RKO (cell line): ENCODE data around the gene NDUFAF8.

ENCODE experiments used
- DNase-seq: peaks from one replicate; pipeline ENCODE4 v3.0.0-alpha.2; 2016; ENCODE audit warnings: low spot score

NDUFAF8 gene

GRCh38 chr17:81200695-81201580 lies 38.2 kb upstream of the NDUFAF8 start:
- DNase-seq = peak; percentile 73

- no peak for DNase-seq
Observed at GRCh38 chr17:81202318-81202717, 36.8 kb upstream of the NDUFAF8 start.

- DNase-seq = no peak
Observed at GRCh38 chr17:81203136-81203535, 36.0 kb upstream of the NDUFAF8 start.

GRCh38 chr17:81204578-81204977 lies 34.5 kb upstream of the NDUFAF8 start:
- DNase-seq = no peak

GRCh38 chr17:81206166-81206565 lies 33.0 kb upstream of the NDUFAF8 start:
- no peak for DNase-seq

GRCh38 chr17:81206657-81207056 lies 32.5 kb upstream of the NDUFAF8 start:
- DNase-seq = no peak

- DNase-seq = no peak
Observed at GRCh38 chr17:81207610-81208581, 31.2 kb upstream of the NDUFAF8 start.

GRCh38 chr17:81208651-81209050 lies 30.5 kb upstream of the NDUFAF8 start:
- DNase-seq = no peak

- DNase-seq = no peak
Observed at GRCh38 chr17:81209141-81209540, 30.0 kb upstream of the NDUFAF8 start.

- DNase-seq = no peak
Observed at GRCh38 chr17:81210466-81210865, 28.7 kb upstream of the NDUFAF8 start.

- DNase-seq = no peak
Observed at GRCh38 chr17:81210868-81211267, 28.2 kb upstream of the NDUFAF8 start.

GRCh38 chr17:81212365-81212764 lies 26.8 kb upstream of the NDUFAF8 start:
- no peak for DNase-seq

GRCh38 chr17:81213978-81214377 lies 25.1 kb upstream of the NDUFAF8 start:
- DNase-seq = no peak

- DNase-seq = no peak
Observed at GRCh38 chr17:81217491-81217890, 21.6 kb upstream of the NDUFAF8 start.

GRCh38 chr17:81218459-81218858 lies 20.7 kb upstream of the NDUFAF8 start:
- DNase-seq = no peak

GRCh38 chr17:81218991-81219390 lies 20.1 kb upstream of the NDUFAF8 start:
- DNase-seq = no peak

GRCh38 chr17:81219476-81220180 lies 19.5 kb upstream of the NDUFAF8 start:
- no peak for DNase-seq

GRCh38 chr17:81221371-81221841 lies 17.7 kb upstream of the NDUFAF8 start:
- DNase-seq = no peak

- DNase-seq = no peak
Observed at GRCh38 chr17:81221842-81222619, 17.1 kb upstream of the NDUFAF8 start.

GRCh38 chr17:81222620-81222905 lies 16.6 kb upstream of the NDUFAF8 start:
- no peak for DNase-seq
